GM10847 (cell line): ENCODE results near the gene MGAT4B.

Experiments
- POLR2A ChIP-seq: IDR thresholded peaks from 2 replicates; pipeline ENCODE4 v1.6.1; 2011; ENCODE audit not compliant: insufficient read length; ENCODE audit errors: extremely low read depth

Gene MGAT4B

DNA sequence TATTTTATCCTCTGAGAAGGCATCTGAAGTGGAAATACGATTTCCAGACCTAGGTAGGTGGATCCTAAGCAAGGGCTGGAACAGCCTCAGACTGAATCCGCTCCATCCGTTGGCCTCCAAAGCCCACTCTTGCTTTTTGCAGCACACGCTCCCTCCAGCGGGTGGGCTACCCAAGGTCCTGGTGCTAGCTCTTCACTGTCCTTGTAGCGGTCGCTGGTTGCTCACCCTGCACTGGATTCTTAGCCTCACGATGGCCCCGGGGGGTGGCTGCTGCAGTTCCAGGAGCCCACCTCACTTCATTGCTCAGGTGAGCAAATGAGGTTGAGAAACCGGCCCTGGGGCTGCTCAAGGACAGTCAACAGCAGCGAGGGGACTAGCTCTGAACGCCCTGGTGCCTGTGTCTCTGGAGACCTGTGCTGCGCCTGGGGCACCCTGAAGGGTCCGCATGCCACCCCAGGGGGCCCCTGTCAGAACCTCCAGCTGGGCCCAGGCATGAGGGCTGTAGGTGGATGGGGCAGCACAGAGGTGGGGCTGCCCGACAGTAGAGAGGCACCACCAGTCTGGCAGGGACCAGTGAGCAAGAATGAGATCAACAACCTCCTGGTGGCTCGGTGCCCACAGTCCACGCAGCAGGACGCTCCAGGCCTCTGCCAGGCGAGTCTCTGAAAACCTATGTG is 4.3 kb downstream of the MGAT4B start:
- no peak for TF ChIP-seq POLR2A

DNA sequence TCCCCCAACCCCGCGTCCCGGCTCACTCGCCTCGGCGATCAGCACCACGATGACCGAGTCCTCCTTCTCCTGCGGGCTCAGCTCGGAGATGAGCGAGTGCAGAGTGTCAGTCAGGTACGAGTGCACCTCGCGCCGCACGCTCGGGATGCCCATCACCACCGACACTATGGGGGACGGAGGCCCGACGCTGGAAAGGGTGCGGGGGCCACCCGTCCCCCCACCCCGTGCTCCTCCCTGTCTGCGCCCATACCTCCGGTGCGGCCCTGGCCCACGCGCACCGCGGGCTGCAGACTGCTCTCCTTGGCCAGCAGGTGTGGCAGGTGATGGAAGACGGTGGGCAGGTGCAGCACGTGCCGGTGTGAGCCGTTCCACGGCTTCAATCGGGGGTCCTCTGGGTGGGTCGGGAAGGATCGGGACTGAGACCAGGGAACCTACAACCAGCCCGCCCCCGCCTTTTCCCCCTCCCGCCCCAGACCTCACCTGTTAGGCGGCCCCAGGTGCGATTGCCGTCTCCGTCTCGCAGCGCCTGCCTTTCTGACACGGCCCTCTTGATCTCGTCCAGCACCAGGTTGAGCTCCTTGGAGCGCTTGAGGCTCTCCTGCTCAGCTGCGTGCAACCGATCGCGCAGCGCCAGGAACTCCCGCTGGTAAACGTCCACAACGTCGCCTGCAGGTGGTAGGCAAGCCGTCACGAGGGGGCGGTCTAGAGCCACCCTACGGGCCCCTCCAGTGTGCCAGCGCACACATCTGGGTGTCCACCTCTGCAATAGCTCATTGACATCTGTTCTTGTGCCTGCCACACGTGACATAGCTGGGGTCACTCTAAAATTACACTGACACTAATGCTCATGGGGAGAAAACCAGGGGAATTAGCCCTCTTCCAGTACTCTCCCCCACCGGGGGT is 5.1 kb downstream of the MGAT4B start:
- no peak for TF ChIP-seq POLR2A

DNA sequence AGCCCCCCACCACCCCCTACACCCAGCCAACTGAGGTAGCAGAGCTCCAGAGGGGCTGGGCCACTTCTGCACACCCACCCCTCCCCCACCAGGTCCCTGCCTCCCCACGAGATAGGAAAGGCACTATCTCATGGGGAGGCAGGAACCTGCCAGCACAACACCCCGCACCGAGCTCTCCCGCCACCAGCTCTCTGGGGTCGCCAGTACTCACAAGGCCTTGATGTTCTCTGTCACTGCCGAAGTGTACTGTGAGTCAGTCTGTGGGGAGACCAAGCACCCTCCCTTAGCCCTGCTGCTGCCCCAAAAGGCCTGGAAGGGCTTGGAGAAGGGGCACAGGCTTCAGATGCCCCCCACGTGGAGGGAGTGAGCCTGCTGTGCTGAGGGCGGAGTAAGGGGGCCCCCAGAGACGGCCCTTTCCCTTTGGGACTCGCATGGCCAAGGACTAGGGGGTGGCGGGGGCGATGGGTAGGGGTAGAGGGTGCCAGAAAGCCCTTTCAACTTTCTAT is 5.9 kb downstream of the MGAT4B start:
- no peak for TF ChIP-seq POLR2A

DNA sequence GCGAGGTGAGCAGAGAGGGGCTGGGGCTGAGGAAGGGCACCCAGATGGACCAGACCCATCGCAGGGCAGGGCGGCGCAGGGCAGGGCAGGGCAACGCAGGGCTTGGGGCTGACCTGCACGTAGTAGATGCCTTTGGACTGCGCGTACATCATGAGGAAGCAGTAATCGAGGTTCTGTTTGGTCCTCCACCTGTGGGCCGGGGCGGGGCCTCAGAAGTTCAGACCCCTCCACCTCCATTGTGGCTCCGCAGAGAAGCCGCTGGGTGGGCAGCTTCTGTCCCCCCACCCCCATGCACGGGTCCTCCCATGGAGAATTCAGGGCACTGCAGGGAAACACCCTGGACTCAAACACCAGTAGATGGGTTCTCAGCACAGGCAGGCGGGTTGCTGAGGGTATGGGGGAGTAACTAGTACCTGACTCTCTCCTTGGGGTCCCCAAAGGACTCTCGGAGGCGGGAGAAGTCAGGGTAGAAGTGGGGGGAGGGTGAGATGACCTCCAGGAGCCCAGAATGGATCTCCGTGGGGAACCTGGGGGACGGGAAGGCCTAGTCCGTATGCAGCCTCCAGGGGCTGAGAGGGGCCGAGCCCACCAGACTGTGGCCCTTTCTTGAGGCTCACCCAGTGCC is 6.5 kb downstream of the MGAT4B start:
- TF ChIP-seq POLR2A: no peak

DNA sequence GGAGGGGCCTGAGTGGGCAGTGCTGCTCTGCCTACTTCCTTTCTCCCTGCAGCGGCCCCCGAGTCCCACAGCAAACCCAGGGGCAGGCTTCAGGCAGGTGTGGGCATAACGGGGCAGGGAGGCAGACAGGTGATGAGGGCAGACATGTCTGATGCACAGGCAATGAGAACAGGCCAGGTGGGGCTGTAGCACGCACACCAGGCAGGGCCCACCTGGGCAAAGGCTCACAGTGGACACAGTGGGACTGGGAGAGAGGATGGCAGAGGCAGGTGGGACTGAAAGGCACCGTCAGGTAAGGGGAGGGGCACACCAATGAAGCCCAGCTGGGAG is 7.1 kb downstream of the MGAT4B start:
- TF ChIP-seq POLR2A: no peak

DNA sequence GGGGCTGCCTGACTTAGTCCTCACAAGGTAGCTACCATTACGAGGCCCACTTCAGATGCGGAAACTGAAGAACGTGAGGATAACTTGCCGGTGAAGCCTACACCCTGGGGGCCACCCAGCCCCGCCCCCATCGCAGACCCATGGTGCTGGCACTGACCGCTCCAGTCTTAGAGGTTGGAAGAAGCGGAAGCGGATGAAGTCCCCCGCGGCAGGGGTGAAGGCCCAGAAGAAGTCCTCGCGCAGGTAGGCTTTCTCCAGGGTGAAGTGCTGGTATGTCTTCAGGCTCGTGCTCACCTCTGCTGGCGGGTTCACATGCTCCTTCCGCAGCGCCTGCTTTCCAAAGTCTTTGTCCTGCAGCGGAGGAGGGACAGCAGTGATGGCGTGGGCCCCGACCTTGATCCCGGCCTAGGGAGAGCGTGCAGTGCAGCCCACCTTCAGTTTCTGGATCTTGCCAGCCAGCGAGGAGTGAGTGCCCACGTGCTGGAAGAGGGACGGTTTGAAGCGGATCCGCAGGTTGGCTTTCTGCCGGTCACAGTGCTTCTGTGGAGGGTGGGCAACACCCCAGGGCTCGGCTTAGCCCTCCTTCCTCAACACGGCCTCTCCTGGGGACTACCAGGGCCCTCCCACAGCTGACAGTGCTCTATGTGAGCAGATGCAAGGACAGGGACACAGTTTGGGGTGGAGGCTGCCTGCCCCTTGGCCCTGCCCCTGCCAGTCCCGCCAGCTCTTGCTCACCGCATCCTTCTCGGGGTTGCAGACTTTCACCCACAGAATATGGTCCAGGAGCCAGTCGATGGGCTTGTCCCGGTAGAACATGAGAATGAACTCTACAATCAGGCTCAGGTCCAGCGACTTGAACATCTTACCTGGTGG is 7.7 kb downstream of the MGAT4B start:
- no peak for TF ChIP-seq POLR2A

DNA sequence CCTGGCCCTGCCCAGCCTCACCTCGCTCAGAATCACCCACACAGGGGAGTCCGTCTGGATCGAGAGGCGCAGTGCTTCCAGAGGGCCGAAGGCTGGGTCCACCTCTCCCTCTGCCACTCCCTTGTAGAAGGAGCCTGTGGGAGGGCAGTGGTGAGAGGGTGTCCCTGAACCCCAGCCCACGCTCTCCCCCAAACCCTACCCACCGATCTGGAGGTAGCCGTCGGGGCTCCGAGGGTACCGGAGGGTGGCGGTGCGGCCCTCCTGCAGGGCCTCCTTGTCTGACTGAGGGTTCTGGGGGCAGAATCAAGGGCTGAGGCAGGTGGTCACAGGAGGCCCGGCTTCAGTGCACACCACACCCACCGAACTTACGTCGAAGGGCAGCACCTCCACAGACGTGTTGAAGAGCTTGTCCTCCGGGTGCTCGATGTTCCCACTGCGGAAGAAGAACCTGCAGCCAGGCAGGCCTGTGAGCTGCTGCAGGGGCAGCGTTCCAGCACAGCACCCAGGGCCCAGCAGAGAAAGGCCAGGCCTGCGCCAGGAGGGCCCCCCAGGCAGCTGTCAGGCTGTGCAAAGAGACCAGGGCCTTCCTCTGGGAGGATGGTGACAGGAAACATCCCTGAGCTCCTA is 8.4 kb downstream of the MGAT4B start:
- no peak for TF ChIP-seq POLR2A

DNA sequence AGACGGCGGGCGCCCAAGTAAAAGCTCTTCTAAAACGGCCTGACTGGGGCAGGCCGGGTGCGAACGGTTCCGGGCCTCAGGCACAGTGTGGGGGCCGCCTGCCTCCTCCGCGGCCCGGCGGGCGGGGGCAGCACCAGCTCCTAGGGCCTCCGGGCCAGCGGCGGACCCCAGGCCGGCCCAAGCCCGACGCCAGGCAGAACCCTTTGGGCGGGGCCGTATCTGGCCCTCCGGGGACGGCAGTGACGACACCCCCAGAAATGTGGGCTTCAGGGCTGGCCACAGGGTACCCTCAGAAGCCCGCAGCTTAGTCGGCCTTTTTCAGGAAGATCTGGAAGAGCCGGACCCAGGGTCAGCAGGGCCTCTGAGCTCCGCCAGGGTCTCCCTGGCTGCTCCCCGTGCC is 8.9 kb downstream of the MGAT4B start:
- no peak for TF ChIP-seq POLR2A

DNA sequence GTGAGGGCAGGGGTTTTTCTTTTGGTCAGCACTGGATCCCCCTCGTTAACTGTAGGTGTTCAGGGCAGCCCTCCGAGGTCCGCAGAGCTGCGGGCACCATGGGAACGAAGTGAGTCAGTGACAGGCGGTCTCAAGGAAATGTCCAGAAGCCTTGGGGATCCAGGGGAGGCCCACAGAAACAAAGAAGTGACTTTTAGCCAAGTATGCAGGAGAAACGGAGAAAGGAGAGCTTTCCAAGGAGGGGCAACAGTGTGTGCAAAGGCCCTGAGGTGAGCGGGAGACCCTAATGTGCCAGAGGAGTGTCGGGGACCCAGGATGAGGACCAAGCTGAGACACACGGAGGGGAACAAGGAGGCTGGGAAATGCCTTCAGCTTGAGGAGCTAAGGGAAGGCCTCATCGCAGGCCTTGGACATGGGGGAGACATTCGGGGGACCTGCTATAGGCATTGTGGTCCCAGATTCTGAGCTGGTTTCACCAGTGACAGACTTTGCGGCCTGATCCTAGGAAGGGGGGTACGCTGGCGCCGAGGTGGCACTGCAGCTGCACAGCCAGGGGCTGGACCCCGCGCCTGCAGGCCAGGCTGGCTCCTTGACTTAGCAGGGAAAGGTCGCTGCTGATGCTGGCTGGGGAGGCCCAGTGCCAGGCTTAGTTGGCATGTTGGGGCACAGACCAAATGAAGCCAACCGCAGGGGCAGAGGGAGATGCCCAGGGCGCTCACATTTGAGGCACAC is 9.6 kb downstream of the MGAT4B start:
- TF ChIP-seq POLR2A: peak; percentile 0

DNA sequence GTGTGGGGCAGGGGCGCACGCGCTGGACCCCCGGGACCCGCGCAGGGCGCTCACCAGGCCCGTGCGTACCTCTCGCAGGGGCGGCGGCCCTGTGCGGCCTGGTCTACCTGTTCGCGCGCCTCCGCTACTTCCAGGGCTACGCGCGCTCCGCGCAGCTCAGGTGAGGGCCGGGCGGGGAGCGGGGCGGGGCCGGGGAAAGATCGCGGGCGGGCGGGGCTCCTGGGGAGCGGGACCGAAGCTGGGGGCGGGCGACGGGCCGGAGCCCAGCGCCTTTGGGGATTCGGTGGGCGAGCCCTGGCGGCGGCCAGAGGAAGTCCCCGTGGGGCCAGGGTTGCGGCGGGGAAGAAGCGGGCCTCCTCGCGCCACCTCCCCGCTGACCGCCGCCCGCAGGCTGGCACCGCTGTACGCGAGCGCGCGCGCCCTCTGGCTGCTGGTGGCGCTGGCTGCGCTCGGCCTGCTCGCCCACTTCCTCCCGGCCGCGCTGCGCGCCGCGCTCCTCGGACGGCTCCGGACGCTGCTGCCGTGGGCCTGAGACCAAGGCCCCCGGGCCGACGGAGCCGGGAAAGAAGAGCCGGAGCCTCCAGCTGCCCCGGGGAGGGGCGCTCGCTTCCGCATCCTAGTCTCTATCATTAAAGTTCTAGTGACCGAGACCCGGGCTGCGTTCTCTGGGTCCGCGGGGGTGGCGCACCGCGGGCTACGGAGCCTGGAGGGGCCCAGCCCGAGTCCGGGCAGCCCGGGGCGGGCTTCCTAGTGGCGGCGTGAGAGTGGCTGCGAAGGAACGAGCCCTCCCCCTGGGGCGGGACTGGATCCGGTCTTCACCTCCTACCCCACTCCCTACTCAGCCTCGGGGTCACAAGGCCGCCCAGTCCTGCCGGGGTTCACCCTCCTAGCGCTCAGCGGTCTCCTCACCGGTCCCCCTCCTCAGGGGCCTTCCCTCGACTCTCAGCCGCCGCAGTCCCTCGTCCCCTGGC is 10.5 kb downstream of the MGAT4B start:
- TF ChIP-seq POLR2A: peak; percentile 13

DNA sequence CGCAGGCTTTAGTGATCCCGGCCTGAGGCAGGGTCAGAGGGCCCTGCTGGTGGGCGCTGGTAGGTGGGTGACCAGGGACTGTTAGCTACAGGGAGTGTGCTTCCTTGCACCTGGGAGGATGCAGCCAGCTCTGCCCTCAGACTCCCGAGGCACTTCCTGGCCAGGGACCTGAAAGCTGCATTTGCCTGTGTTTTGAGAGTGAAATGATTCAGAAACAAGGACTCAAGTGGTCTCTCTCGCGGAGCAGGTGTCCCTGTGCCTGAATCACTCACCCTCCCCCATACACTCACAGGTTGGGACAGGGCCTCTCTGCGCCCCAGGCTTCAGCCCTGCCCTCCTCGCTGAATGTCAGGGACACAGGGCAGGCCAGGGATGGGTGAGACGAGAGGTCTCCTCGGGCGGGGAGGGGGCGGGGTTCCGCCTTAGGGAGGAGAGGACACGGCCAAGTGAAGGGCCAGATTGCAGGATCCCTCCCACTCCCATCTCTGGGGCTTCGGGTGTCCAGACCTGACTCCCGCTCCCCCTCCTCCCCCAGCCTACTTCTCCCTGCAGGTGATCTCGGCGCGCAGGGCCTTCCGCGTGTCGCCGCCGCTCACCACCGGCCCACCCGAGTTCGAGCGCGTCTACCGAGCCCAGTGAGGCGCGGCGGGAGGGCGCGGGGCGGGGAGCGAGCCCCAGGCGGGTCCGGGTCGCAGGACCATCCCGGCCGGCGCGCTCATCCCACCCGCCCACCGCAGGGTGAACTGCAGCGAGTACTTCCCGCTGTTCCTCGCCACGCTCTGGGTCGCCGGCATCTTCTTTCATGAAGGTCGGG is 11.4 kb downstream of the MGAT4B start:
- TF ChIP-seq POLR2A: no peak

DNA sequence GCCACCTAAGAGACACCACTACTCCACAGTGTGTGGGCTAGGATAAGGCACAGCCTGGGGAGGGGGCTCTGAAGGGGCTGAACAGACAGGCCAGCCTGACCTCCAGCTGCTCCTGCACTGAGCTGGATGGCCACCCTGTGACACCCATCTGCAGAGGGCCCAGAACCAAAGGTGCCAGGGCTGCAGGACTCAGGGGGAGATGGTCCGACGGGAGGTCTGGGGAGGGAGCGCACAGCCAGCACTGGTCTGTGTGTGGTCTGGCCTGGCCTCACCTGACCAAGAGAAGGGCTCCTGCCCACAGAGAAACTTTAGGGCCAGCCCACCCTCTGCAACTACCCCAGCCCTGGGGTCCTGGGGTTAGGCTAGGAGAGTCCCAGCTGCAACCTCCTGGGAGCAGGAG is 12.1 kb downstream of the MGAT4B start:
- TF ChIP-seq POLR2A: no peak

DNA sequence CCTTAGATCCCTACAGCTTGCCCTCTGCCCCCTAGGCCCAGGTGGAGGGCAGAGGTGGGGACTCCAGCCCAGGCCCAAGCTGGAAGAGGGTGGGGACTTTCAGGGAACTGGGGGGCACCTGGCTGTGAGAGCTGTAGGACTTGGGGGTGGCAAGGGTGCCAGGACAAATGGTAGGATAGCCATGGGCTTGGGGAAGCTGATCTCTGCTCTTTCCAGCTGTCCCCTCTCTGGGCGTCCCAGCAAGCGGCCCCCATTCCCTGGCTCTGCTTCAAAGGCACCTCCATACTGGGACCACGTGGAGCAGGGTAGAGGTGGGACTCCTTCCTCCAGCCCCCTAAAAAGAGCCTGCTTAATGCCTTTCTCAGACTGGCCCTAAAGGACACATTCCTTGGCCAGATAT is 12.5 kb downstream of the MGAT4B start:
- no peak for TF ChIP-seq POLR2A
